NT2/D1 (cell line): Measurements from ENCODE around the gene NOVA2.

Experiments
- SUZ12 ChIP-seq: IDR thresholded peaks from 2 replicates; pipeline ENCODE4 v1.6.1; 2011; ENCODE audit not compliant: insufficient read length, insufficient read depth; ENCODE audit errors: extremely low read depth
- YY1 ChIP-seq: IDR thresholded peaks from 2 replicates; pipeline ENCODE4 v1.6.1; 2011; ENCODE audit not compliant: insufficient read length, insufficient read depth
- ZNF274 ChIP-seq: IDR thresholded peaks from 2 replicates; pipeline ENCODE4 v1.6.1; 2011; ENCODE audit warnings: mild to moderate bottlenecking, low read depth, low read length

DNA sequence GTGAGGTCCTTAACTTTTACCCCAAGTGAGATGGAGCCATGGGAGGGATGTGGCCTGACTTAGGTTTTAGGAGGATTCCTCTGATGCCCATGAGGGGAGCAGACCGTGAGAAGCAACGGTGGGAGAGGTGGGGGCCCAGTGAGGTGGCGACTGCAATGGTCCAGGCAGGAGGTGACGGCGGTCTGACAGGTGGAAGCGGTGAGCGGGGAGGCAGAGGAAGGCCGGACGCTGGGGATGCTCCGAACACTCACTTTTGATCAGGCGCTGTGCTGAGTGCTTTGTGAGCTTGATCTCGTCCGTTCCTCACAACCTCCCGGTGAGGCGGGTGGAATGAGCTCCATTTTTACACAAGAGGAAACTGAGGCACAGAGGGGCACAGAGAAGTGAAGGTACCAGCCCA is 11.6 kb downstream of the NOVA2 start:
- TF ChIP-seq ZNF274 (no peak), YY1 (no peak), SUZ12 (no peak)
